Embryonic facial prominence (tissue), 1 donor: ENCODE measurements around the gene SLC4A7.

Experiments
- DNase-seq: peaks from one replicate; pipeline ENCODE4 v3.0.0-alpha.2; 2016; ENCODE audit errors: extremely low spot score

SLC4A7 gene

DNA sequence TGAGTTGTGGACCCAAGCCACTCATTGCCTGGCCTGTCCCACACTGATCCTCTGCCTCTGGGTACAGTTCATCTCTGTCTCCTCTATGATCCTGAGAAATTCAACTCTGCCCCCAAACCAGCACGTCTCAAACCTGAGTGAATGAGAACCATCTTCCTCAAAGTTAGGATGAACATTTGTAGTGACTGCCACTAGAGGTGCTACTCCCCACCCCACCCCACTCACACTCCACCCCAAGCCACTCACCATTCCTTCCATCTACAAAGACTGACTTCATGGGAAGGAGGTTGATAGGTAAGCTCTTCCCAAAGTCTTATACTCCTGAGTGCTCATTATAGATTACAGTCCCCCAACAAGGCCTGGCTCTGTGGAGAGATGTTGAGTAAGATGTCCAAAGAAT, 158.8 kb downstream of the SLC4A7 start:
- DNase-seq, result no peak

DNA sequence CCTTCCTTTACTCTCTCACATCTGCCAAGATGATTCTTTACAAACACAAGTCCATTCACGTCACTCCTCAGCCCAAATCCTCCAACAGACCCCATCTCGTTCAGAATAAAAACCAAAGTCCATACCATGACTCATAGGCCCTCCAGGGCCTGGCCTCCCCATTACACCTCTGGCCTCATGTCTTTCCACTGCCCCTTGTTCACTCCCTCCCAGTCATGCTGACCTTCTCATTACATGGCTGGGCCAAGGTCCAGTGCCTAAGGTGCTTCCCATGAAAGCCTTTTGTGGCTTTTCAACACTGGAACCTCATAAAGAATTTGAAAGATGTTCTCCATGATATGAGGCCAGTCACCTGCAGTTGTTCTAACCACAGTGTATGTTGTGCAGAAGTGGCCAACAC, 159.5 kb downstream of the SLC4A7 start:
- no peak for DNase-seq

DNA sequence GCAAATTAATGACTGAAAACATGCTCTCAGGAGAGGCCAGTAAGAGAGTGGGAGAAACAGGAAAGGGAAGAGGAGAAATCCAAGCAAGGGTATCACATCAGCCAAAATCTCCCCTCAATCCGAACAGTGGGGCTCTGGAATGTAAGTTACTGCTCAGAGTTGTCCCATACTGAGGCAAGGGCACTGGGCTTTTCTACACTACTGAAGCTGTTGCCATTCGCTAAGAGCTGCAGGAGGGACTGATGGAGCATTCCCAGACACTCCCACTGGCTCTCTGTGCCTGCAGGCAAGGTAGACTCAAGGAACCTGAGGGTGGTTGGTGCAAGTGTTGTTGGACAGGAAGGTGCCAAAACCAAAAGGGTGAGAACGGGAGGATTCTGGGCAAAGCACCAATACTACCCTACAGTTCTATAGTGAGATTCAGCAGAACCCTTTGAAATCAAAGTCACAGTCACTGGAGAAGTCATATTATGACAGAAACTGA, 161.1 kb downstream of the SLC4A7 start:
- DNase-seq, result no peak
